PC-3 (cell line): ENCODE data around the gene RBM12.

ENCODE experiments used
- EZH2 ChIP-seq: fragments of 300-600 bp; sonication (generic); IDR thresholded peaks from one replicate; pipeline ENCODE4 v1.6.1; 2017; ENCODE audit warnings: antibody characterized with exemption, mild to moderate bottlenecking, low read length; ENCODE audit not compliant: unreplicated experiment
- EZH2phosphoT487 ChIP-seq: fragments of 300-600 bp; sonication (generic); IDR thresholded peaks from 2 replicates; pipeline ENCODE4 v1.6.1; 2018; ENCODE audit warnings: mild to moderate bottlenecking, antibody characterized with exemption, low read length, borderline replicate concordance
- TF ChIP-seq, protein P1 (sequence below): fragments of 300-600 bp; sonication (generic); conservative IDR thresholded peaks from 2 replicates; pipeline ENCODE4 v1.5.1; 2017; ENCODE audit warnings: antibody characterized with exemption, low read depth, mild to moderate bottlenecking, low read length

DNA sequence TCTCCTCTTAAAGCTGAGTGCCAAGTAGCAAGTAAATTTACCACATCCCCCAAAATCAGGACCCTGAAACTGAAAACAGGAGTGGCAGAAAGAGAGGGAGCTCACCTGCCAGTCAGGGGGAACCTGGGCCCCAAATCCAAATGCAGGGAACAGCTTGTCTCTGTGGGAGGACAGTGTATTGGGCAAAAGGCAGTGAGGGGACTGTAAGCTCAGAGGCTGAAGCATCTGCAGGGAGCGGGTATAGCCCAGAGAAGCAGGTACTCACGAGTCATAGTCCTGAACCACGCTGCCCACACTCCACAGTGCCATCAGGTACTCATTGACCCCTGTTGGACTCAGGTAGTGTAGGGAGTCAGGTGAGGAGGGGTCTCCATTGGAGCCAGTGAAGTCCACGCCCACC, 34.1 kb downstream of the RBM12 start:
- TF ChIP-seq, protein P1, sequence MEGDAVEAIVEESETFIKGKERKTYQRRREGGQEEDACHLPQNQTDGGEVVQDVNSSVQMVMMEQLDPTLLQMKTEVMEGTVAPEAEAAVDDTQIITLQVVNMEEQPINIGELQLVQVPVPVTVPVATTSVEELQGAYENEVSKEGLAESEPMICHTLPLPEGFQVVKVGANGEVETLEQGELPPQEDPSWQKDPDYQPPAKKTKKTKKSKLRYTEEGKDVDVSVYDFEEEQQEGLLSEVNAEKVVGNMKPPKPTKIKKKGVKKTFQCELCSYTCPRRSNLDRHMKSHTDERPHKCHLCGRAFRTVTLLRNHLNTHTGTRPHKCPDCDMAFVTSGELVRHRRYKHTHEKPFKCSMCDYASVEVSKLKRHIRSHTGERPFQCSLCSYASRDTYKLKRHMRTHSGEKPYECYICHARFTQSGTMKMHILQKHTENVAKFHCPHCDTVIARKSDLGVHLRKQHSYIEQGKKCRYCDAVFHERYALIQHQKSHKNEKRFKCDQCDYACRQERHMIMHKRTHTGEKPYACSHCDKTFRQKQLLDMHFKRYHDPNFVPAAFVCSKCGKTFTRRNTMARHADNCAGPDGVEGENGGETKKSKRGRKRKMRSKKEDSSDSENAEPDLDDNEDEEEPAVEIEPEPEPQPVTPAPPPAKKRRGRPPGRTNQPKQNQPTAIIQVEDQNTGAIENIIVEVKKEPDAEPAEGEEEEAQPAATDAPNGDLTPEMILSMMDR, result no peak
- no peak for TF ChIP-seq EZH2
- TF ChIP-seq EZH2phosphoT487, result no peak
